GM12878 (cell line): ENCODE data around the gene PRSS50. TPM values are rescaled to one million over a fixed set of nuclear protein-coding genes. Genes with fewer than 3 reads are reported as not detected.

Source experiments
- ATAC-seq: fragments of 200-7000 bp; cut with Tn5 transposase; 3 replicates; pipeline ENCODE4 v1.9.1; 2020; ENCODE audit warnings: mild to moderate bottlenecking, moderate library complexity
- BruUV-seq: library from RNA; stranded (reverse); fragments of 400-500 nt; replicated peaks from 2 replicates; lab custom pipeline; 2021; lab: Mats Ljungman, UMichigan
- CTCF ChIA-PET: fragments of 300-600 bp; sonication (Branson Sonifier 250); formaldehyde crosslinking; extraction: SDS; loops from one replicate; lab custom pipeline; 2021; ENCODE audit warnings: inconsistent platforms; lab: Yijun Ruan, JAX
- POLR2A ChIA-PET: fragments of 350-600 bp; formaldehyde crosslinking; extraction: SDS; loops from one replicate; lab custom pipeline; 2021; ENCODE audit warnings: inconsistent platforms; lab: Charles Lee
- RAD21 ChIA-PET: fragments of 300-600 bp; sonication (Branson Sonifier 250); formaldehyde crosslinking; loops from one replicate; lab custom pipeline; 2023; ENCODE audit warnings: antibody characterized with exemption; ENCODE audit not compliant: unreplicated experiment; lab: Charles Lee
- SMC1A ChIA-PET: fragments of 300-600 bp; sonication (Branson Sonifier 250); formaldehyde crosslinking; loops from one replicate; lab custom pipeline; 2023; ENCODE audit not compliant: unreplicated experiment, uncharacterized antibody; lab: Charles Lee
- DNase-seq: peaks from one replicate; pipeline ENCODE4 v3.0.0-alpha.2; 2011; ENCODE audit warnings: low read depth, low spot score
- FAIRE-seq: peaks from 3 replicates; lab custom pipeline; 2011; peaks lifted over from hg19 to GRCh38; lab: Jason Lieb, UNC
- H2AFZ ChIP-seq: 2 replicates; pipeline ENCODE4 v1.6.0; 2011; ENCODE audit warnings: low read depth, low read length, control low read depth; ENCODE audit not compliant: control insufficient read depth
- H3K27ac ChIP-seq: 2 replicates; pipeline ENCODE4 v1.5.1; 2011; ENCODE audit warnings: control low read depth; ENCODE audit not compliant: control insufficient read depth, insufficient read depth
- H3K27me3 ChIP-seq, 2 experiments: replicated peaks in 1 of 2; 2 replicates each; pipeline versions ENCODE4 v1.6.0 to v1.6.1; 2011; ENCODE audit warnings: low read length in 1 of 2; ENCODE audit not compliant: control insufficient read depth in 2 of 2, insufficient read depth in 2 of 2
- H3K36me3 ChIP-seq, 2 experiments: 2 replicates each; pipeline ENCODE4 v1.5.1; 2011; ENCODE audit warnings: low read length in 1 of 2; ENCODE audit not compliant: control insufficient read depth in 2 of 2, insufficient read depth in 2 of 2
- H3K4me1 ChIP-seq: 2 replicates; pipeline ENCODE4 v1.6.1; 2011; ENCODE audit warnings: mild to moderate bottlenecking, low read length, moderate library complexity, mixed read lengths; ENCODE audit not compliant: control insufficient read depth, insufficient read depth
- H3K4me2 ChIP-seq: 2 replicates; pipeline ENCODE4 v1.6.0; 2011; ENCODE audit warnings: control low read depth; ENCODE audit not compliant: control insufficient read depth, insufficient read depth
- H3K4me3 ChIP-seq: fragments of 200-600 bp; sonication (generic); 2 replicates; pipeline ENCODE4 v1.5.1; 2016
- H3K79me2 ChIP-seq: 2 replicates; pipeline ENCODE4 v1.6.0; 2011; ENCODE audit warnings: low read length; ENCODE audit not compliant: control insufficient read depth, insufficient read depth
- H3K9ac ChIP-seq: 2 replicates; pipeline ENCODE4 v1.8.0; 2011; ENCODE audit warnings: low read length, control low read depth, mixed read lengths; ENCODE audit not compliant: control insufficient read depth, insufficient read depth
- H3K9me3 ChIP-seq: replicated peaks from 3 replicates; pipeline ENCODE4 v1.5.1; 2011; ENCODE audit warnings: mild to moderate bottlenecking, low read length; ENCODE audit not compliant: control insufficient read depth, insufficient read depth
- H4K20me1 ChIP-seq: 2 replicates; pipeline ENCODE4 v1.6.0; 2011; ENCODE audit not compliant: control insufficient read depth, insufficient read depth
- STAT1 ChIP-seq: fragments of 450-650 bp; conservative IDR thresholded peaks from 2 replicates; pipeline ENCODE4 v1.6.1; 2014; ENCODE audit warnings: antibody characterized with exemption, mild to moderate bottlenecking
- WGBS: methylation state at CpG from one replicate; pipeline ENCODE4 v1.1.6; 2016; ENCODE audit warnings: low lambda C conversion rate; ENCODE audit not compliant: insufficient replicate concordance, insufficient coverage; ENCODE audit errors: missing lambda C conversion rate; 5-methylcytosine and 5-hydroxymethylcytosine counted together
- in situ Hi-C: fragments of 300-500 bp; cut with MboI; formaldehyde crosslinking; loops from 9 replicates; pipeline ENCODE4 v1.14.3; 2018; ENCODE audit warnings: mixed read lengths
- intact Hi-C: fragments of 100-400 bp; cut with micrococcal nuclease; formaldehyde crosslinking; loops from one replicate; pipeline ENCODE4 v1.14.2; 2022; ENCODE audit not compliant: unreplicated experiment
- polyA plus RNA-seq, 11 experiments: library from polyadenylated mRNA; depleted of rRNA in 4 of 11; unstranded in 6 of 11; stranded (reverse) in 5 of 11; fragments of >200 nt; fragmentation: Nextera tagmentation in 4 of 11; fragmentation: Illumina TruSeq in 1 of 11; extraction: Ambion mirVana in 4 of 11; extraction: Trizol in 1 of 11; gene quantifications; 1 replicate in 1 of 11; 2 replicates in 10 of 11; pipeline versions ENCODE4 v1.2.1 to v1.2.3, GENCODE V29; 2011 to 2016; ENCODE audit warnings: inconsistent platforms in 2 of 11, missing spikeins in 2 of 11, low read depth in 1 of 11
- total RNA-seq, 4 experiments: library from RNA; depleted of rRNA in 3 of 4; stranded (reverse); fragments of >200 nt in 3 of 4; fragmentation: Illumina TruSeq in 1 of 4; extraction: Trizol in 1 of 4; gene quantifications; 2 replicates each; pipeline versions ENCODE4 v1.2.1 to v1.2.3, GENCODE V29; 2013 to 2021
- TF ChIP-seq, protein P1 (sequence below), 3 experiments: IDR thresholded peaks in 2 of 3; conservative IDR thresholded peaks in 1 of 3; 2 replicates each; pipeline ENCODE4 v1.5.1; 2011; ENCODE audit warnings: low read depth in 3 of 3, low read length in 3 of 3, mild to moderate bottlenecking in 3 of 3, control low read depth in 2 of 3, moderate library complexity in 2 of 3, inconsistent platforms in 1 of 3, mixed read lengths in 1 of 3; ENCODE audit not compliant: control insufficient read depth in 2 of 3, insufficient read depth in 1 of 3; ENCODE audit errors: extremely low read depth in 1 of 3

The PRSS50 gene
- total and polyA plus RNA-seq, 10 of the 15 experiments (the other 5 are each of a cell fraction or from before 2014, with no cell fraction given), result 0.05 TPM; not detected in 9

DNA sequence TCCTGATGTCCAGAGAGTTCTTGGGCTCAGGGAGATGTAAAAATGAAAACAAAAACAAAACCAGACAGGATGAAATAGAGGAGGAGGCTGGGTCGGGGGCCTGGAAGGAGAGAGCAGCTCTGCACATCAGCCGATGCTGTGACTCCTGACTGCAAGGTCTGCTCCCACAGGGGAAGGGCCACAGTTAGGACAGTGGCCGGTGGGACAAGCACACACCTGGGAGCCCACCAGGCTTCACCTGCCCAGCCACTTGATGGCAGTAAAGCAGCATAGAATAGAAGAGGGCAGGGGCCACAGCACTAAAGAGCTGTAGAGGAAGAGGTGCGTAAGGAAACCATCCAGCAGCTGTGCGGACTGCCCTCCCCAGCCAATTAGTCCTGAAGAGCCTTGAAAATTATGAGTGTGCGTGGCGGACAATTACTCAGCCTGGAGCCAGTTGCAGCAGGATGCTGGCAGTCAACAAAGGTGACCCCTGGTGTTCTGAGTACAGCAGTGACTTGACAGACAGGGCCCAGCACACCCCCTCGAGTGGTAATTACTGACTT lies 54.0 kb downstream of the PRSS50 start:
- Histone ChIP-seq H3K9me3 (no peaks in the 10 kb centered on the region), H2AFZ (no peak overlapping the region), H3K27me3 (peaks cover 3 to 5% of the 10 kb centered on the region in 2 experiments; a peak in 3 of 4 replicates), H3K27ac (no peak overlapping the region), H3K9ac (no peak overlapping the region), H3K79me2 (no peaks in the 10 kb centered on the region)
- in situ Hi-C loops, result no loop called here
- ATAC-seq (no peak), DNase-seq (no peak)
- POLR2A ChIA-PET, result no interaction called here
- RAD21 ChIA-PET, result interaction anchor here (1.1 kb wide), 1 partner anchor 175 kb away, joined by 3 read pairs; no protein-coding TSS in a partner anchor
- SMC1A ChIA-PET, result no interaction called here
- CTCF ChIA-PET, result interaction anchor here (0.8 to 1.8 kb wide), 2 partner anchors 98 to 175 kb away, joined by 3 to 4 read pairs; no protein-coding TSS in a partner anchor
- BruUV-seq, result no TSS peak
- intact Hi-C loops, result no loop called here
- TF ChIP-seq STAT1, result no peak
- TF ChIP-seq, protein P1, sequence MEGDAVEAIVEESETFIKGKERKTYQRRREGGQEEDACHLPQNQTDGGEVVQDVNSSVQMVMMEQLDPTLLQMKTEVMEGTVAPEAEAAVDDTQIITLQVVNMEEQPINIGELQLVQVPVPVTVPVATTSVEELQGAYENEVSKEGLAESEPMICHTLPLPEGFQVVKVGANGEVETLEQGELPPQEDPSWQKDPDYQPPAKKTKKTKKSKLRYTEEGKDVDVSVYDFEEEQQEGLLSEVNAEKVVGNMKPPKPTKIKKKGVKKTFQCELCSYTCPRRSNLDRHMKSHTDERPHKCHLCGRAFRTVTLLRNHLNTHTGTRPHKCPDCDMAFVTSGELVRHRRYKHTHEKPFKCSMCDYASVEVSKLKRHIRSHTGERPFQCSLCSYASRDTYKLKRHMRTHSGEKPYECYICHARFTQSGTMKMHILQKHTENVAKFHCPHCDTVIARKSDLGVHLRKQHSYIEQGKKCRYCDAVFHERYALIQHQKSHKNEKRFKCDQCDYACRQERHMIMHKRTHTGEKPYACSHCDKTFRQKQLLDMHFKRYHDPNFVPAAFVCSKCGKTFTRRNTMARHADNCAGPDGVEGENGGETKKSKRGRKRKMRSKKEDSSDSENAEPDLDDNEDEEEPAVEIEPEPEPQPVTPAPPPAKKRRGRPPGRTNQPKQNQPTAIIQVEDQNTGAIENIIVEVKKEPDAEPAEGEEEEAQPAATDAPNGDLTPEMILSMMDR (IDR thresholded peaks at IDR 0.05 in 2 of 3, conservative IDR thresholded peaks at IDR 0.05 in 1 of 3; ENCODE audit: control insufficient read depth in 2 of 3, extremely low read depth in 1 of 3, insufficient read depth in 1 of 3, low read depth in 3 of 3, low read length in 3 of 3), result 0 out of 6 replicates have a peak, but pooled peaks of 1 of the 3 experiments have one; percentile 2
- TF ChIP-seq, all 136 proteins: peak for 1
- WGBS, result 38% methylated on average over 8 of the region's 8 CpGs
- H3K4me3 ChIP-seq, result no peak overlapping the region
- no peak overlapping the region for H3K4me2 ChIP-seq
- no peaks in the 10 kb centered on the region; the same call in 1 of the 2 replicates for H4K20me1 ChIP-seq
- no peak for FAIRE-seq
- no peaks in the 10 kb centered on the region for H3K36me3 ChIP-seq
- H3K4me1 ChIP-seq, result no peaks in the 10 kb centered on the region
